Sigmoid colon (tissue), 7 donors: ENCODE results near the gene NDFIP1. TPM values are rescaled to one million over a fixed set of nuclear protein-coding genes. Genes with fewer than 3 reads are reported as not detected.

ENCODE experiments used
- DNase-seq: peaks from one replicate; pipeline ENCODE4 v3.0.0-alpha.2; 2019
- H3K27ac ChIP-seq, 4 donors: fragments of 200-600 bp; sonication (generic); one replicate each; pipeline ENCODE4 v1.5.1; 2016 to 2019; ENCODE audit warnings: mild to moderate bottlenecking in 1 of 4
- H3K27me3 ChIP-seq, 3 donors: fragments of 200-600 bp; sonication (generic); one replicate each; pipeline ENCODE4 v1.5.1; 2019; ENCODE audit warnings: mild to moderate bottlenecking in 1 of 3
- H3K36me3 ChIP-seq, 4 donors: fragments of 200-600 bp; sonication (generic); one replicate each; pipeline ENCODE4 v1.5.1; 2016 to 2019
- H3K4me1 ChIP-seq, 4 donors: fragments of 200-600 bp; sonication (generic); one replicate each; pipeline ENCODE4 v1.5.1; 2017 to 2019
- H3K4me3 ChIP-seq, 4 donors: fragments of 200-600 bp; sonication (generic); one replicate each; pipeline ENCODE4 v1.5.1; 2017 to 2019; ENCODE audit warnings: mild to moderate bottlenecking in 2 of 4, moderate library complexity in 1 of 4
- H3K9me3 ChIP-seq, 4 donors: fragments of 200-600 bp in 3 of 4; sonication (generic) in 3 of 4; one replicate each; pipeline versions ENCODE4 v1.5.1 to v1.6.1; 2013 to 2019
- EP300 ChIP-seq, 4 donors: sonication (generic); formaldehyde crosslinking; IDR thresholded peaks; one replicate each; pipeline ENCODE4 v1.6.1; 2017; ENCODE audit warnings: antibody characterized with exemption in 4 of 4
- POLR2A ChIP-seq, 2 donors: fragments of 450-650 bp; IDR thresholded peaks; one replicate each; pipeline ENCODE4 v1.6.1; 2016; ENCODE audit warnings: antibody characterized with exemption in 2 of 2, mild to moderate bottlenecking in 2 of 2, moderate library complexity in 2 of 2
- POLR2AphosphoS5 ChIP-seq, 4 donors: sonication (generic); formaldehyde crosslinking; IDR thresholded peaks; one replicate each; pipeline ENCODE4 v1.6.1; 2017; ENCODE audit warnings: antibody characterized with exemption in 4 of 4
- WGBS, 2 donors: extraction: QIAGEN DNeasy Blood & Tissue Kit; methylation state at CpG; one replicate each; pipeline ENCODE4 v1.1.7; 2013; 5-methylcytosine and 5-hydroxymethylcytosine counted together
- intact Hi-C: fragments of 100-400 bp; cut with DNase I; formaldehyde crosslinking; loops from one replicate; pipeline ENCODE4 v1.15.1; 2023
- polyA plus RNA-seq, 3 donors: library from polyadenylated mRNA; stranded (reverse); fragments of 200-250 nt; gene quantifications; one replicate each; pipeline ENCODE4 v1.2.3, GENCODE V29; 2013
- total RNA-seq, 4 donors: library from RNA; depleted of rRNA; stranded (reverse); fragments of >200 nt; gene quantifications; one replicate each; pipeline ENCODE4 v1.1.0, GENCODE V29; 2016
- TF ChIP-seq, protein P1 (sequence below), 4 experiments: fragments of 450-650 bp in 3 of 4; fragments of 200-600 bp in 1 of 4; IDR thresholded peaks; one replicate each; pipeline ENCODE4 v1.5.1; 2016 to 2019; ENCODE audit warnings: antibody characterized with exemption in 4 of 4, mild to moderate bottlenecking in 3 of 4, moderate library complexity in 2 of 4
- donor health status: healthy with polysubstance abuse.
- donor health status: Bipolar disorder and iron deficiency.
- donor health status: healthy.

The NDFIP1 gene
- total and polyA plus RNA-seq, 7 donors = 20.3 to 88.5 (median 47.8) TPM

DNA sequence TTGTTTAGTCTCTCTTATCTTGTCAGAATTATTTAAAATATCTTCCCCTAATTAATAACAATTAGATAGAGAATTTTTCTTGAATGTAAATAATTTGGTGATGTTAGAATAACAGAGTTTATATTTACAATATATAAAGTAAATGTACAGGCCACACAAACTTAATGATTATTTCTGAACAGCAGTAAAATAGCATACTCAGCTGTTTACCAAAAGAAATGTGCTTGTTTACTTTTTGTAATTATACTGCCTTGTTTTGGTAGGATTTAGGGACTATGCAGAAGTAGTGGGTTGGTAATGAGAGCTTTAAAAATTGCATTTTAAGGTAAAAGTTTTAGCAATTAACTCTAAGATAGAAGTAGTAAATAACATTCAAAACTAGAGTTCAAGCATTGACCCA, 17.4 kb downstream of the NDFIP1 start:
- H3K4me1 ChIP-seq = peaks cover 0 to 30% (median 16%) of the 10 kb centered on the region in 4 donors
- H3K27me3 ChIP-seq = no peaks in the 10 kb centered on the region
- intact Hi-C loops = no loop called here
- TF ChIP-seq, protein P1, sequence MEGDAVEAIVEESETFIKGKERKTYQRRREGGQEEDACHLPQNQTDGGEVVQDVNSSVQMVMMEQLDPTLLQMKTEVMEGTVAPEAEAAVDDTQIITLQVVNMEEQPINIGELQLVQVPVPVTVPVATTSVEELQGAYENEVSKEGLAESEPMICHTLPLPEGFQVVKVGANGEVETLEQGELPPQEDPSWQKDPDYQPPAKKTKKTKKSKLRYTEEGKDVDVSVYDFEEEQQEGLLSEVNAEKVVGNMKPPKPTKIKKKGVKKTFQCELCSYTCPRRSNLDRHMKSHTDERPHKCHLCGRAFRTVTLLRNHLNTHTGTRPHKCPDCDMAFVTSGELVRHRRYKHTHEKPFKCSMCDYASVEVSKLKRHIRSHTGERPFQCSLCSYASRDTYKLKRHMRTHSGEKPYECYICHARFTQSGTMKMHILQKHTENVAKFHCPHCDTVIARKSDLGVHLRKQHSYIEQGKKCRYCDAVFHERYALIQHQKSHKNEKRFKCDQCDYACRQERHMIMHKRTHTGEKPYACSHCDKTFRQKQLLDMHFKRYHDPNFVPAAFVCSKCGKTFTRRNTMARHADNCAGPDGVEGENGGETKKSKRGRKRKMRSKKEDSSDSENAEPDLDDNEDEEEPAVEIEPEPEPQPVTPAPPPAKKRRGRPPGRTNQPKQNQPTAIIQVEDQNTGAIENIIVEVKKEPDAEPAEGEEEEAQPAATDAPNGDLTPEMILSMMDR (IDR thresholded peaks at IDR 0.05) = no peak
- no peak for TF ChIP-seq POLR2AphosphoS5 (IDR thresholded peaks at IDR 0.05)
- TF ChIP-seq EP300 (IDR thresholded peaks at IDR 0.05) = no peak
- H3K36me3 ChIP-seq = no peaks in the 10 kb centered on the region
- no peak overlapping the region for H3K4me3 ChIP-seq
- no peak for DNase-seq
- no peak overlapping the region for H3K27ac ChIP-seq
- H3K9me3 ChIP-seq = no peaks in the 10 kb centered on the region

DNA sequence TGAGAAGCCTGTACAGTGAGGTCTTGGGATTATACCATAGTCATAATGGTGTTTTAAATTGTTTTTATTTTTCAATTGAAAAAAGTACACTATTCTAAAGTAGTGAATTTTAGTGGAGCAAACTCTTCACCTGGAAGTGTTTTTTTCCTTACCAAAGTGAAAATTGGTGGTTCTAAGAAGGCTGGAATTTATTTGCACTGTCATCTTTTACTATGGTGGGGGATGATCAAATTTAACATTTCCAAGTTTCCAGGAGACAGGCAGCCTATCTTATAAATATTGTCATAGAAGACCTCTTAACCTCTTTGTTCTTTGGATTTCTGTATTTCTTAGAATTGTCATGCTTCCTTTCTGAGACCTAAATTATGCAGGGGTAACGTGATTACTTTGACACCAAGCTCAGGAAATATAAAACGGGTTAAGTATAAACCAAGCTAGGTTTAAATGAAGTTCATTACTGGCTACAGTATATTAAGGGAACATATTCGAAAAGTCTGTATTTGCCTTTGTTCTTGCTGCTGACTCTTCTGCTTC, 20.2 kb downstream of the NDFIP1 start:
- Histone ChIP-seq H3K4me1 (peaks cover 0 to 24% (median 15%) of the 10 kb centered on the region in 4 donors), H3K27ac (no peak overlapping the region), H3K4me3 (no peak overlapping the region), H3K36me3 (peaks cover 0 to 22% (median 10%) of the 10 kb centered on the region in 4 donors), H3K9me3 (no peaks in the 10 kb centered on the region), H3K27me3 (no peaks in the 10 kb centered on the region)
- intact Hi-C loops = no loop called here
- WGBS, 2 donors = 46 to 68% methylated on average over 3 of the region's 3 CpGs
- no peak for TF ChIP-seq POLR2A (IDR thresholded peaks at IDR 0.05)
- TF ChIP-seq, protein P1 (IDR thresholded peaks at IDR 0.05) = no peak
- no peak for TF ChIP-seq EP300 (IDR thresholded peaks at IDR 0.05)
- TF ChIP-seq POLR2AphosphoS5 (IDR thresholded peaks at IDR 0.05) = no peak
- no peak for DNase-seq

DNA sequence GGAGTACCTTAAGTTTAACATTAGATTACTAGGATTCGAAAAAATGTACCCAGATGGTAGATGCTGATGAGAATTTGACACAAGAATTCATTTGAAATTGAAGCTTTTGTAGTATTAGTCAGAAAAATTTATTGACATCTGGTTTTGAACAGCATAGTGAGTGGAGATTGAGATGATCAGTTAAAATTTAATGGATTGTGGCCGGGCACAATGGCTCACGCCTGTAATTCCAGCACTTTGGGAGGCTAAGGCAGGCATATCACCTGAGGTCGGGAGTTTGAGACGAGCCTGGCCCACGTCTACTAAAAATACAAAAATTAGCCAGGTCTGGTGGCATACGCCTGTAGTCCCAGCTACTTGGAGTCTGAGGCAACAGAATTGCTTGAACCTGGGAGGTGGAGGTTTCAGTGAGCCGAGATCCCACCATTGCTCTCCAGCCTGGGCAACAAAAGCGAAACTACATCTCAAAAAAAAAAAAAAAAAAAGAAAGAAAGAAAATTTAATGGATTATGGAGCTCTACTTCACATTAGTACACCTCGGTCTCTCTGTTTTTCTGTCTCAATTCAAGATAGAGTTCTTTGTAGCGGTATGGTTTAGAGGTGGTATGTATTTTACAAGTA, 21.0 kb downstream of the NDFIP1 start:
- no peaks in the 10 kb centered on the region for H3K9me3 ChIP-seq
- DNase-seq = no peak
- no peak overlapping the region for H3K27ac ChIP-seq
- WGBS, 2 donors = 81 to 87% methylated on average over 11 of the region's 11 CpGs
- peaks cover 0 to 31% (median 10%) of the 10 kb centered on the region in 4 donors for H3K36me3 ChIP-seq
- intact Hi-C loops = no loop called here
- H3K4me3 ChIP-seq = no peak overlapping the region
- H3K4me1 ChIP-seq = peaks cover 0 to 24% (median 15%) of the 10 kb centered on the region in 4 donors
- no peaks in the 10 kb centered on the region for H3K27me3 ChIP-seq
- TF ChIP-seq EP300 (IDR thresholded peaks at IDR 0.05) = no peak
- TF ChIP-seq POLR2A (IDR thresholded peaks at IDR 0.05) = no peak
- no peak for TF ChIP-seq POLR2AphosphoS5 (IDR thresholded peaks at IDR 0.05)
- TF ChIP-seq, protein P1 (IDR thresholded peaks at IDR 0.05) = no peak

DNA sequence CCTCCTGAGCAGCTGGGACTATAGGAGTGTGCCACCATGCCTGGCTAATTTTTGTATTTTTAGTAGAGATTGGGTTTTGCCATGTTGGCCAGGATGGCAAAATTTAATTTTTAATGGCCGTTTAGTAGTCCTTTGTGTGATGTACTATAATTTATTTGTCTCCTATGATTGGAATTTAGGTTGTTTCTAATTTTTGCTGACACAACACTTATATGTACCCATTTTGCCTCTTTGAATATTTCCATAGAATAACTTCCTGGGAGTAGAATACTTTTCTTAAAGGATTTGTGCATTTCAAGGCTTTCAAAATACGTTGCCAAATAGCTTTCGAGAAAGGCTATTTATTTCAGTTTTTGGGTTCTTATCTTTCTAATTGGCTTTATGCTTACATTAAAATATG, 22.8 kb downstream of the NDFIP1 start:
- DNase-seq = no peak
- H3K27ac ChIP-seq = no peak overlapping the region
- intact Hi-C loops = no loop called here
- no peaks in the 10 kb centered on the region for H3K27me3 ChIP-seq
- H3K4me3 ChIP-seq = no peak overlapping the region
- peaks cover 0 to 24% (median 15%) of the 10 kb centered on the region in 4 donors for H3K4me1 ChIP-seq
- H3K9me3 ChIP-seq = no peaks in the 10 kb centered on the region
- WGBS, 2 donors = 91 to 96% methylated on average over 3 of the region's 3 CpGs
- TF ChIP-seq, protein P1 (IDR thresholded peaks at IDR 0.05) = no peak
- TF ChIP-seq EP300 (IDR thresholded peaks at IDR 0.05) = no peak
- TF ChIP-seq POLR2AphosphoS5 (IDR thresholded peaks at IDR 0.05) = no peak
- no peak for TF ChIP-seq POLR2A (IDR thresholded peaks at IDR 0.05)
- H3K36me3 ChIP-seq = peaks cover 0 to 46% (median 11%) of the 10 kb centered on the region in 4 donors
